IMR-90 (cell line): ENCODE data around the gene SPON1. TPM values are rescaled to one million over a fixed set of nuclear protein-coding genes. Genes with fewer than 3 reads are reported as not detected.

ENCODE experiments used
- ATAC-seq: fragments of 200-7000 bp; cut with Tn5 transposase; 2 replicates; pipeline ENCODE4 v1.9.1; 2020; ENCODE audit warnings: low read depth, mild to moderate bottlenecking, moderate library complexity
- BruUV-seq: library from RNA; stranded (reverse); fragments of 400-500 nt; replicated peaks from 2 replicates; lab custom pipeline; 2021; lab: Mats Ljungman, UMichigan
- CTCF ChIA-PET: fragments of 300-600 bp; formaldehyde crosslinking; extraction: SDS; loops from one replicate; lab custom pipeline; 2021; ENCODE audit warnings: antibody characterized with exemption; lab: Yijun Ruan, JAX
- POLR2A ChIA-PET: fragments of 300-600 bp; sonication (Branson Sonifier 250); formaldehyde crosslinking; loops from one replicate; lab custom pipeline; 2022; ENCODE audit warnings: antibody characterized with exemption; ENCODE audit not compliant: unreplicated experiment; lab: Charles Lee
- DNase-seq: peaks from one replicate; pipeline ENCODE4 v3.0.0; 2013
- H2AFZ ChIP-seq: replicated peaks from 2 replicates; pipeline ENCODE3; 2013; ENCODE audit warnings: low read length, mild to moderate bottlenecking; ENCODE audit not compliant: poor library complexity
- H2AK5ac ChIP-seq: 2 replicates; pipeline ENCODE4 v1.6.1; 2013; ENCODE audit warnings: low read depth, low read length, inconsistent platforms
- H2AK9ac ChIP-seq: replicated peaks from 2 replicates; pipeline ENCODE3; 2013; ENCODE audit warnings: mild to moderate bottlenecking, low read depth, low read length, moderate library complexity; ENCODE audit not compliant: poor library complexity
- H2BK120ac ChIP-seq: 2 replicates; pipeline ENCODE4 v1.6.1; 2013; ENCODE audit warnings: low read depth, low read length, inconsistent platforms
- H2BK15ac ChIP-seq: 3 replicates; pipeline ENCODE4 v1.6.1; 2013; ENCODE audit warnings: low read depth, low read length, inconsistent platforms
- H2BK20ac ChIP-seq: 2 replicates; pipeline ENCODE4 v1.6.1; 2013; ENCODE audit warnings: low read depth, mild to moderate bottlenecking, inconsistent platforms, low read length, moderate library complexity
- H2BK5ac ChIP-seq: 2 replicates; pipeline ENCODE4 v1.6.1; 2013; ENCODE audit warnings: mild to moderate bottlenecking, low read depth, low read length, inconsistent platforms; ENCODE audit not compliant: poor library complexity, severe bottlenecking
- H3K14ac ChIP-seq: replicated peaks from 2 replicates; pipeline ENCODE4 v1.6.1; 2013; ENCODE audit warnings: low read depth, low read length, inconsistent platforms
- H3K18ac ChIP-seq: 2 replicates; pipeline ENCODE4 v1.6.1; 2013; ENCODE audit warnings: low read depth, low read length, control low read depth
- H3K23ac ChIP-seq: 2 replicates; pipeline ENCODE4 v1.6.1; 2013; ENCODE audit warnings: low read depth, low read length, inconsistent platforms
- H3K27ac ChIP-seq: 2 replicates; pipeline ENCODE4 v1.5.1; 2013; ENCODE audit warnings: mild to moderate bottlenecking, control low read depth, low read length; ENCODE audit not compliant: insufficient read depth
- H3K27me3 ChIP-seq: 2 replicates; pipeline ENCODE4 v1.6.1; 2013; ENCODE audit warnings: low read length; ENCODE audit not compliant: control insufficient read depth, insufficient read depth
- H3K36me3 ChIP-seq: 2 replicates; pipeline ENCODE4 v1.6.1; 2013; ENCODE audit warnings: low read length, mixed read lengths; ENCODE audit not compliant: control insufficient read depth, insufficient read depth
- H3K4ac ChIP-seq: 2 replicates; pipeline ENCODE4 v1.6.1; 2013; ENCODE audit warnings: low read depth, low read length, inconsistent platforms
- H3K4me1 ChIP-seq: 2 replicates; pipeline ENCODE4 v1.6.1; 2013; ENCODE audit warnings: low read length, mixed read lengths; ENCODE audit not compliant: control insufficient read depth, insufficient read depth
- H3K4me2 ChIP-seq: 2 replicates; pipeline ENCODE4 v1.6.1; 2013; ENCODE audit warnings: low read depth, mild to moderate bottlenecking, control low read depth, low read length, moderate library complexity
- H3K4me3 ChIP-seq: 2 replicates; pipeline ENCODE4 v1.5.1; 2013; ENCODE audit warnings: low read depth, mild to moderate bottlenecking, control low read depth, low read length, moderate library complexity; ENCODE audit not compliant: insufficient read depth
- H3K56ac ChIP-seq: 2 replicates; pipeline ENCODE4 v1.6.1; 2013; ENCODE audit warnings: low read length, inconsistent platforms; ENCODE audit not compliant: insufficient read depth; ENCODE audit errors: extremely low read depth
- H3K79me1 ChIP-seq, 2 experiments: 2 replicates each; pipeline ENCODE4 v1.6.1; 2013; ENCODE audit warnings: low read length in 2 of 2, inconsistent platforms in 1 of 2, low read depth in 1 of 2
- H3K9ac ChIP-seq: 2 replicates; pipeline ENCODE4 v1.6.1; 2013; ENCODE audit warnings: low read depth, low read length, control low read depth
- H3K9me1 ChIP-seq: 2 replicates; pipeline ENCODE4 v1.6.1; 2013; ENCODE audit warnings: low read length, inconsistent platforms; ENCODE audit not compliant: insufficient read depth
- H3K9me3 ChIP-seq: 2 replicates; pipeline ENCODE4 v1.6.1; 2013; ENCODE audit warnings: low read length; ENCODE audit not compliant: control insufficient read depth, insufficient read depth
- H4K20me1 ChIP-seq: 2 replicates; pipeline ENCODE4 v1.6.1; 2013; ENCODE audit warnings: low read length, inconsistent platforms; ENCODE audit not compliant: insufficient read depth
- H4K5ac ChIP-seq: 2 replicates; pipeline ENCODE4 v1.6.1; 2013; ENCODE audit warnings: mild to moderate bottlenecking, low read depth, low read length, control low read depth
- H4K8ac ChIP-seq, 2 experiments: 2 replicates each; pipeline ENCODE4 v1.6.1; 2013; ENCODE audit warnings: low read depth in 2 of 2, low read length in 2 of 2, control low read depth in 1 of 2, inconsistent platforms in 1 of 2
- H4K91ac ChIP-seq: 2 replicates; pipeline ENCODE4 v1.6.1; 2013; ENCODE audit warnings: low read depth, low read length, inconsistent platforms; ENCODE audit not compliant: insufficient read depth
- BHLHE40 ChIP-seq: fragments of 150-350 bp; IDR thresholded peaks from 2 replicates; pipeline ENCODE4 v1.6.1; 2016; ENCODE audit warnings: mild to moderate bottlenecking, low read depth, low read length
- CEBPB ChIP-seq: IDR thresholded peaks from 2 replicates; pipeline ENCODE4 v1.6.1; 2012; ENCODE audit warnings: low read depth, low read length, improper control_type of control experiment
- CHD1 ChIP-seq: IDR thresholded peaks from 2 replicates; pipeline ENCODE4 v1.6.1; 2012; ENCODE audit warnings: low read depth, low read length, improper control_type of control experiment
- FOS ChIP-seq: fragments of 150-350 bp; IDR thresholded peaks from 2 replicates; pipeline ENCODE4 v1.6.1; 2016; ENCODE audit warnings: low read depth, low read length
- MAFK ChIP-seq: IDR thresholded peaks from 2 replicates; pipeline ENCODE4 v1.6.1; 2012; ENCODE audit warnings: low read depth, low read length, improper control_type of control experiment
- MAZ ChIP-seq: IDR thresholded peaks from 2 replicates; pipeline ENCODE4 v1.6.1; 2012; ENCODE audit warnings: low read depth, mild to moderate bottlenecking, low read length, improper control_type of control experiment, moderate library complexity, borderline replicate concordance
- MXI1 ChIP-seq: IDR thresholded peaks from 2 replicates; pipeline ENCODE4 v1.6.1; 2012; ENCODE audit warnings: low read depth, mild to moderate bottlenecking, low read length, moderate library complexity, borderline replicate concordance
- NFE2L2 ChIP-seq: fragments of 150-350 bp; IDR thresholded peaks from 2 replicates; pipeline ENCODE4 v1.6.1; 2016; ENCODE audit warnings: low read depth, mild to moderate bottlenecking, low read length
- POLR2A ChIP-seq: IDR thresholded peaks from 2 replicates; pipeline ENCODE4 v1.6.1; 2012; ENCODE audit warnings: mild to moderate bottlenecking, low read depth, low read length
- RAD21 ChIP-seq: IDR thresholded peaks from 2 replicates; pipeline ENCODE4 v1.6.1; 2012; ENCODE audit warnings: low read length, improper control_type of control experiment
- RCOR1 ChIP-seq: IDR thresholded peaks from 2 replicates; pipeline ENCODE4 v1.6.1; 2012; ENCODE audit warnings: mild to moderate bottlenecking, low read length, improper control_type of control experiment; ENCODE audit not compliant: insufficient replicate concordance
- RFX5 ChIP-seq: IDR thresholded peaks from 2 replicates; pipeline ENCODE4 v1.8.0; 2012; ENCODE audit warnings: low read depth, mild to moderate bottlenecking, low read length, moderate library complexity
- SMC3 ChIP-seq: fragments of 150-350 bp; IDR thresholded peaks from 2 replicates; pipeline ENCODE4 v1.6.1; 2016; ENCODE audit warnings: low read depth, mild to moderate bottlenecking, antibody characterized with exemption, low read length, moderate library complexity
- WGBS, 2 experiments: methylation state at CpG; one replicate each; pipeline versions ENCODE4 v1.1.5 to v1.1.7; 2013; ENCODE audit warnings: missing lambda C conversion rate in 2 of 2; ENCODE audit not compliant: insufficient read length in 1 of 2; ENCODE audit errors: extremely low coverage in 2 of 2; 5-methylcytosine and 5-hydroxymethylcytosine counted together
- dilution Hi-C: fragments of 300-500 bp; cut with HindIII; formaldehyde crosslinking; loops from one replicate; pipeline ENCODE4 v1.14.3; 2018; ENCODE audit warnings: low sequenced_read_pairs; ENCODE audit not compliant: unreplicated experiment
- in situ Hi-C: fragments of 300-500 bp; cut with MboI; formaldehyde crosslinking; loops from 3 replicates; pipeline ENCODE4 v1.14.3; 2019; ENCODE audit warnings: low sequenced_read_pairs, inconsistent platforms, mixed read lengths
- intact Hi-C: fragments of 100-400 bp; cut with micrococcal nuclease; formaldehyde crosslinking; loops from 2 replicates; pipeline ENCODE4 v1.10.0; 2022
- polyA plus RNA-seq, 3 experiments: library from polyadenylated mRNA; depleted of rRNA; stranded (reverse); fragments of >200 nt; gene quantifications; 2 replicates each; pipeline ENCODE4 v1.2.3, GENCODE V29; 2012; ENCODE audit warnings: low replicate concordance in 1 of 3
- total RNA-seq: library from RNA; depleted of rRNA; stranded (reverse); fragments of >200 nt; gene quantifications from 2 replicates; pipeline ENCODE4 v1.2.3, GENCODE V29; 2012
- TF ChIP-seq, protein P1 (sequence below): fragments of 150-350 bp; IDR thresholded peaks from 2 replicates; pipeline ENCODE4 v1.6.1; 2016; ENCODE audit warnings: low read depth, mild to moderate bottlenecking, low read length, moderate library complexity, borderline replicate concordance
- TF ChIP-seq, protein P2 (sequence below): conservative IDR thresholded peaks from 2 replicates; pipeline ENCODE4 v1.5.1; 2012; ENCODE audit warnings: mild to moderate bottlenecking, low read depth, low read length, improper control_type of control experiment
- TF ChIP-seq, protein P3 (sequence below): fragments of 150-350 bp; IDR thresholded peaks from 2 replicates; pipeline ENCODE4 v1.6.1; 2017; ENCODE audit warnings: mild to moderate bottlenecking, antibody characterized with exemption, low read length, low read depth

Gene SPON1
- total and polyA plus RNA-seq, 2 of the 4 experiments (the other 2 are of a cell fraction) = 0.62 to 0.72 TPM

DNA sequence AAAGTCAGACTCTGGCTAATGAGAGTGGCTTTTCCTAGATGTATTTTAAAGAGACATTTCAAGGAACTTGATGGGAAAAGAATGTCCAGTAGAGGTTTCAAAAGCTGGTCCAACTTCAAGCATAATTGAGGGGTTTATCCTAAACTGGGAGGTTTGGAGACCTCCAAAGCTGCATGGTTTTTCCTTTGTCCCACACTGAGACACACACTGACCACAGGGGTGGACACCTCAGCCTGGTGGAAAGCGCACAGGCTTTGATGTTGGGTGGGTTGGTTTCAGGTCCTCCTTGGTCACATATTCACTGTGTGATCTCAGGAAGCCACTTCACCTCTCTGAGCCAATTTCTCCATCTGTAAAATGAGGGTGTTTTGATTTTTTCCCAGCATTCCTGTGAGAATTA is 4.0 kb downstream of the SPON1 start:
- H3K56ac ChIP-seq = no peak overlapping the region
- no peak overlapping the region for H2BK15ac ChIP-seq
- no peak overlapping the region for H4K91ac ChIP-seq
- H3K9me1 ChIP-seq = 0 out of 2 replicates have a peak, but pooled peaks cover 3% of the 10 kb centered on the region
- H3K27ac ChIP-seq = no peak overlapping the region
- ATAC-seq (no peak), DNase-seq (no peak)
- intact Hi-C loops = no loop called here
- H3K4me2 ChIP-seq = no peak overlapping the region
- no peak overlapping the region for H2BK5ac ChIP-seq
- no peak overlapping the region for H4K8ac ChIP-seq
- peaks cover 2% of the 10 kb centered on the region; the same call in 1 of the 2 replicates for H3K4me1 ChIP-seq
- no CpG with 5 or more reads among the region's 1 CpG for WGBS, 2 experiments
- no peaks in the 10 kb centered on the region for H3K36me3 ChIP-seq
- ChIA-PET POLR2A (no interaction called here), CTCF (no interaction called here)
- H4K20me1 ChIP-seq = no peaks in the 10 kb centered on the region
- H3K9ac ChIP-seq = no peak overlapping the region
- in situ Hi-C loops = no loop called here
- TF ChIP-seq MAFK = no peak
- TF ChIP-seq, protein P1, sequence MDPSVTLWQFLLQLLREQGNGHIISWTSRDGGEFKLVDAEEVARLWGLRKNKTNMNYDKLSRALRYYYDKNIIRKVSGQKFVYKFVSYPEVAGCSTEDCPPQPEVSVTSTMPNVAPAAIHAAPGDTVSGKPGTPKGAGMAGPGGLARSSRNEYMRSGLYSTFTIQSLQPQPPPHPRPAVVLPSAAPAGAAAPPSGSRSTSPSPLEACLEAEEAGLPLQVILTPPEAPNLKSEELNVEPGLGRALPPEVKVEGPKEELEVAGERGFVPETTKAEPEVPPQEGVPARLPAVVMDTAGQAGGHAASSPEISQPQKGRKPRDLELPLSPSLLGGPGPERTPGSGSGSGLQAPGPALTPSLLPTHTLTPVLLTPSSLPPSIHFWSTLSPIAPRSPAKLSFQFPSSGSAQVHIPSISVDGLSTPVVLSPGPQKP = no peak
- TF ChIP-seq, protein P2, sequence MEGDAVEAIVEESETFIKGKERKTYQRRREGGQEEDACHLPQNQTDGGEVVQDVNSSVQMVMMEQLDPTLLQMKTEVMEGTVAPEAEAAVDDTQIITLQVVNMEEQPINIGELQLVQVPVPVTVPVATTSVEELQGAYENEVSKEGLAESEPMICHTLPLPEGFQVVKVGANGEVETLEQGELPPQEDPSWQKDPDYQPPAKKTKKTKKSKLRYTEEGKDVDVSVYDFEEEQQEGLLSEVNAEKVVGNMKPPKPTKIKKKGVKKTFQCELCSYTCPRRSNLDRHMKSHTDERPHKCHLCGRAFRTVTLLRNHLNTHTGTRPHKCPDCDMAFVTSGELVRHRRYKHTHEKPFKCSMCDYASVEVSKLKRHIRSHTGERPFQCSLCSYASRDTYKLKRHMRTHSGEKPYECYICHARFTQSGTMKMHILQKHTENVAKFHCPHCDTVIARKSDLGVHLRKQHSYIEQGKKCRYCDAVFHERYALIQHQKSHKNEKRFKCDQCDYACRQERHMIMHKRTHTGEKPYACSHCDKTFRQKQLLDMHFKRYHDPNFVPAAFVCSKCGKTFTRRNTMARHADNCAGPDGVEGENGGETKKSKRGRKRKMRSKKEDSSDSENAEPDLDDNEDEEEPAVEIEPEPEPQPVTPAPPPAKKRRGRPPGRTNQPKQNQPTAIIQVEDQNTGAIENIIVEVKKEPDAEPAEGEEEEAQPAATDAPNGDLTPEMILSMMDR = no peak
- no peak for TF ChIP-seq FOS
- no peak for TF ChIP-seq SMC3
- TF ChIP-seq CEBPB = no peak
- TF ChIP-seq NFE2L2 = no peak
- no peak for TF ChIP-seq MAZ
- no peak for TF ChIP-seq RAD21
- TF ChIP-seq RCOR1 = no peak
- TF ChIP-seq BHLHE40 = no peak
- no peak for TF ChIP-seq MXI1
- TF ChIP-seq POLR2A = no peak
- TF ChIP-seq RFX5 = no peak
- TF ChIP-seq, protein P3, sequence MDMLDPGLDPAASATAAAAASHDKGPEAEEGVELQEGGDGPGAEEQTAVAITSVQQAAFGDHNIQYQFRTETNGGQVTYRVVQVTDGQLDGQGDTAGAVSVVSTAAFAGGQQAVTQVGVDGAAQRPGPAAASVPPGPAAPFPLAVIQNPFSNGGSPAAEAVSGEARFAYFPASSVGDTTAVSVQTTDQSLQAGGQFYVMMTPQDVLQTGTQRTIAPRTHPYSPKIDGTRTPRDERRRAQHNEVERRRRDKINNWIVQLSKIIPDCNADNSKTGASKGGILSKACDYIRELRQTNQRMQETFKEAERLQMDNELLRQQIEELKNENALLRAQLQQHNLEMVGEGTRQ = no peak
- TF ChIP-seq CHD1 = no peak
- no peaks in the 10 kb centered on the region for H3K79me1 ChIP-seq
- no peak overlapping the region for H2AK9ac ChIP-seq
- H2AK5ac ChIP-seq = no peak overlapping the region
- H2AFZ ChIP-seq = no peak overlapping the region
- H3K4ac ChIP-seq = no peak overlapping the region
- no peak overlapping the region for H3K23ac ChIP-seq
- peaks cover 74% of the 10 kb centered on the region for H3K27me3 ChIP-seq
- H3K18ac ChIP-seq = no peak overlapping the region
- no peaks in the 10 kb centered on the region for H3K9me3 ChIP-seq
- no peak overlapping the region for H2BK120ac ChIP-seq
- no TSS peak for BruUV-seq
- H2BK20ac ChIP-seq = no peak overlapping the region
- dilution Hi-C loops = no loop called here
- no peak overlapping the region for H3K14ac ChIP-seq
- H3K4me3 ChIP-seq = no peak overlapping the region
- H4K5ac ChIP-seq = no peak overlapping the region
